GM12874 (cell line): Measurements from ENCODE around the gene NELFCD.

Experiments
- TF ChIP-seq, protein P1 (sequence below): IDR thresholded peaks from 2 replicates; pipeline ENCODE4 v1.5.1; 2011; ENCODE audit warnings: low read depth, mild to moderate bottlenecking, control low read depth, low read length, moderate library complexity; ENCODE audit not compliant: insufficient read depth

The NELFCD gene

DNA sequence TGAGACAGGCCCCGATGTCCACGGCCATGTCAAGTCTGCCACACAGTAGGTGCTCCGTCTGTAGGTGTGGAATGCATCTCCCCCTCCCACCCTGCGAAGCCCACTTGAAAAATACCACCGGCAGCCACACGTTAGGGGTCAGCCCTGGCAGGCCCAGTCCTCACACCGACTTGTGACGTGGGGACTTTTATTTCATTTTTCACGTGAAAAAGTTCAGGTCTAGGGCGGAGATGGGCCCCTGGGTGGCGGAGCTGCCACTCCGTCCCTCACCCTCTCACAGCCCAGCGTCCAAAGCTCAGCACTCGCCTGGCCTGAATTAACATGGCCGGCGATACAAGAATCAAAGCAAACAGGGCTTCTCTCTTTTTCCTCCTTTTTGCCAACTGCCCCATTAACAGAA is 34.4 kb downstream of the NELFCD start:
- TF ChIP-seq, protein P1, sequence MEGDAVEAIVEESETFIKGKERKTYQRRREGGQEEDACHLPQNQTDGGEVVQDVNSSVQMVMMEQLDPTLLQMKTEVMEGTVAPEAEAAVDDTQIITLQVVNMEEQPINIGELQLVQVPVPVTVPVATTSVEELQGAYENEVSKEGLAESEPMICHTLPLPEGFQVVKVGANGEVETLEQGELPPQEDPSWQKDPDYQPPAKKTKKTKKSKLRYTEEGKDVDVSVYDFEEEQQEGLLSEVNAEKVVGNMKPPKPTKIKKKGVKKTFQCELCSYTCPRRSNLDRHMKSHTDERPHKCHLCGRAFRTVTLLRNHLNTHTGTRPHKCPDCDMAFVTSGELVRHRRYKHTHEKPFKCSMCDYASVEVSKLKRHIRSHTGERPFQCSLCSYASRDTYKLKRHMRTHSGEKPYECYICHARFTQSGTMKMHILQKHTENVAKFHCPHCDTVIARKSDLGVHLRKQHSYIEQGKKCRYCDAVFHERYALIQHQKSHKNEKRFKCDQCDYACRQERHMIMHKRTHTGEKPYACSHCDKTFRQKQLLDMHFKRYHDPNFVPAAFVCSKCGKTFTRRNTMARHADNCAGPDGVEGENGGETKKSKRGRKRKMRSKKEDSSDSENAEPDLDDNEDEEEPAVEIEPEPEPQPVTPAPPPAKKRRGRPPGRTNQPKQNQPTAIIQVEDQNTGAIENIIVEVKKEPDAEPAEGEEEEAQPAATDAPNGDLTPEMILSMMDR = no peak

DNA sequence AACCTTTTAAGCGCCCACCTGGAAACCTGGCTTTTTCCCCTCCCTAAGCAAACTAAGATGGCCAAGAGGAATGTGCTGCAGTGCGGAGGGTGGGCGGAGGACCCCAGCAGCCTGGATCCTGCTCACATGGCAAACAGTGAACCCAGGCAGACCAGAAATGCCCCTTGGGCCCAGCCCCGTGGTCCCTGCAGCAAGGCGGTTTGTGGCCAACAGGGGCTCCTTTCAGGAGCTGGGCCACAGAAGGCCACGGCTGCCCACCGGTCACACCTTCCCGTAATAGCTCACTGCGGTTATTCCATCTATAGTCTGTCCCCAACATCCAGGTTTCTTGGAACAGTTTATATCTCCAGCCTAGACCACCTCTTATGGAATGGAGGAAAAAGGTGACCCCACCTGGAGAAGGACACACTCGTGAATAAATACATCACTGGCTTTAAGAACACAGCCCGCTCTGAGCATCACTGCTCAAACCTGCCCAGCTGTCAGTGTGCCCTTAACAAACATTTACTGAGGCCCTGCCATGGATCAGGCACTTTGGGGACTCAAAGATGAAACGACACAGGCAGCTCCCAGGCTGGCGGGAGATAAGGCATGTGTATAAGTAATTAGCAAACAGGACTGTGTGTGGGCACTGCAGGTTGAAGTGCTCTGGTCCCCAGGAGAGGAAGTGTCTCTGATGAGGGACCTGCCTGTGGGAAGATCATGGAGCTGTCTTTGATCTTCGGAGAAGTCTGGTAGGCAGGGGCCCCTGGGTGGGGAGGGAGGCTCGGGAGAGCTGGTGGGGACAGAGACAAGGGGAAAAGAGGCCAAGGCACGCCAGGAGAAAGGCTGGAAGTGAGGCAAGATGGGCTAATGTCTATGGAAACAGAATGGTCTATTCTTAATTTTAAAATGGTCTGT is 35.0 kb downstream of the NELFCD start:
- TF ChIP-seq, protein P1 = no peak

DNA sequence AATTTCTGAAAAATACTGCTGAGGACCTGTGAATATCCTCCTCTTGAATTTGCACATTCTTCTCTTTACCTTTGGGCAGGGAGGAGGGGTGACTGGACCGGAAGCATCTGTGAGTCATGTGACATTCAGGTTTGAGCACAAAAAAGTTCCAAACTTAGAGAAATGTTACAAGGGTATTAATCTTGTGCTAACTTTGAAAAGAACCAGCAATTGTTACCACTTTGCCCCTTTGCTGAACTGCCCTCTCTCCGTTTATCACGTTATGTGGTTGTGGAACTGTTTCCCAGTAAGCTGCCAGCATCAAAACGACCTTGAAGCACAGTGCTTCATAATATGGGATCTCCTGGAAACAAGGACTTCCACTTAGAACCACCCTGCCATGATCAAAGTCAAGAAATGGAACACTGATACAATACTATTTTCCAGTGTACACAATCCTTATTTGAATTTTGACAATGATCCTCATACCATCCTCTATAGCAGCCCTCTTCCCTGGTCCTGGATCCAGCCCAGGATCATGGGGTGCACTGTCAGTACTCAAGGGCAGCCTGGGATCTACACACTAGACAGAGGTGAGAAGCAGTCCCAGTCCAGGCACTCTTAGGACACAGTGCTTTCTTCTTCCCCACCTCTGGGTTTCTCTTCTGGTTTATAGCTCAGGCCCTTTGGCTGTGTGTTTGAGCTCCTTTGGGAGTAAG is 35.9 kb downstream of the NELFCD start:
- TF ChIP-seq, protein P1 = no peak

DNA sequence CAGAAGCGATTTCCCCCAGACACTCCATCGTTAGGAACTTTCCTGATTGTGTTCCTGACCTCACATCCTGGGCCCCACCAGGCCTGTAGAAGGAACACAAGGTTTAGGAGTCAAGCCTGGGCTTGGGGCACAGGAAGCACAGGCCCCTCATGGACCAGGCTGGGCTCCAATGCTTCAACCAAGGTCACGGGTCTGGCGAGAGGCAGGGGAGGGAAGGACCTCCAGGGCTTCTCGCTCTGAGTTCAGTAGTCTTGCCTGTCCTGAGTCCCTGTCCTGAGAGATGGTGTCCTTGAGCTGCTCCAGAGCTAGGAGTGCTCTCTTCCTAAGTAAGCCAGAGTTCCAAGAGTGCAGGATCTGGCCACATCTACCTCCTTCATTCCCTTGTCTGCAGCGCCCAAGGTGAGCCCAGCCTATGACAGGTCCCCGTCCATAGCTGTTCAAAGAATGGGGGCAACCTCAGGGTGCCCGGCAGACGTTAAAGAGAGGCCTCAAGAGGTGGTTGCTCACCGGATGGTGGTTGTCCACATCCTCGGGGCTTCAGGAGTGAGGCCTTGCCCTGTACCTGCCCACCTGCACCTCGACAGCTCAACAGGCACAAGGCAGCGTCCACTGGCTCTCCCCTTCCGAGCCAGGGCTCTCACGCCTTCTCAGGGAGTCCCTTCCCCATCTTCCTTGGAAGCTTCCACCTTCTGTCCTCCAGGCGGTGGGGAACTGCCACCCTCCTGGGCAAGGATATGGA is 36.6 kb downstream of the NELFCD start:
- TF ChIP-seq, protein P1 = no peak

DNA sequence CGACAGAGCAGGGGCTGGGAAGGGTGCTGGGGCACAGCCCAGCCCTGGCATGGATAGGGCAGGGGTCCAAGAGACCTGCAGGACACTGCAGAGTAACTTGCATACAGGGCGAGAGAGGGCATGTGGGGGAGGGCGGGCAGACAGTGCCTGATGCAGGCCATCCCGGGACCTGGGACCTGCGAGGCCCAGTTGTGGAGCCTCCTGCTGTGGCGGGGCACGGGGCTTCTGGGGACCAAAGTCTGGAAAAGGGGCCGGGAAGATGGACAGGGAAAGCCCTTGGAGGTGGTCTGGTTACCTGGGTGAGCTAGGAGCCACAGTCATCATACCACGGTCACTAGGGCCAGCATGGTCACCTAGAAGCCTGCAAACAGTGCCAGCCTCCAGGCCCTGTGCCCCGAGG is 37.8 kb downstream of the NELFCD start:
- TF ChIP-seq, protein P1 = no peak

DNA sequence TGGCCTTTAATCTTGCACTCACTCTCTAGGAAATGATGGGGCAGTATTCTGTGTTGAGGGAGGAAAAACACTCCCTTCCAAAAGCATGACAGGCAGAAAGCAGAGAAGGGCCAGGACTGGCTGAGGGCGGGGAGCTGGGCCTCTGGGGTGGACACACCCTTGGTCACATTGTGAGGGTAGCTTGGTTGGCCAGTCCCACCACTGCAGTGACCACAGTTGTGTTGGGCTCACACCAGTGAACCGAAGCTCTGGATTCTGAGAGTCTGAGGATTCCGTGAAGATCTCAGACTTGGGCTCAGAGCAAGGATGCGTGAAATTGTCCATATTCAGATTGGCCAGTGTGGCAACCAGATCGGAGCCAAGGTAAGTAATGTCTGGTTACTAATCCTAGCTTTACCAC is 38.2 kb downstream of the NELFCD start, which contains the start of gene TUBB1:
TUBB1 (plus strand) TSS at position 213 of the 400 bp plus-strand sequence; CDS start at position 307, 94 bp downstream.
- TF ChIP-seq, protein P1 = no peak
